SK-N-MC (cell line): ENCODE results near the gene KCNF1.

Source experiments
- DNase-seq: peaks from one replicate; pipeline ENCODE4 v3.0.0-alpha.2; 2011; ENCODE audit warnings: low read depth, low spot score
- H3K27ac ChIP-seq: fragments of 200-600 bp; sonication (generic); 2 replicates; pipeline ENCODE4 v1.5.1; 2016; ENCODE audit warnings: mixed run types
- H3K36me3 ChIP-seq: fragments of 200-600 bp; sonication (generic); 2 replicates; pipeline ENCODE4 v1.6.1; 2017; ENCODE audit warnings: antibody characterized with exemption, low read length, mixed read lengths; ENCODE audit not compliant: insufficient read depth
- H3K4me3 ChIP-seq: fragments of 200-600 bp; sonication (generic); 2 replicates; pipeline ENCODE4 v1.5.1; 2016
- H3K9ac ChIP-seq: fragments of 200-600 bp; sonication (generic); 2 replicates; pipeline ENCODE4 v1.8.0; 2017; ENCODE audit warnings: mixed run types, mixed read lengths; ENCODE audit not compliant: insufficient read length
- H3K9me3 ChIP-seq: fragments of 200-600 bp; sonication (generic); 2 replicates; pipeline ENCODE4 v1.6.1; 2017; ENCODE audit warnings: low read depth, mild to moderate bottlenecking, antibody characterized with exemption, low read length, moderate library complexity, mixed read lengths
- EZH2 ChIP-seq: fragments of 200-600 bp; sonication (generic); IDR thresholded peaks from one replicate; pipeline ENCODE4 v1.6.1; 2017; ENCODE audit warnings: antibody characterized with exemption
- FOXP2 ChIP-seq: optimal IDR thresholded peaks from 2 replicates; pipeline ENCODE3; 2011; ENCODE audit warnings: mild to moderate bottlenecking, moderate library complexity; ENCODE audit not compliant: insufficient read depth; ENCODE audit errors: extremely low read length, control extremely low read depth
- POLR2AphosphoS5 ChIP-seq: IDR thresholded peaks from 2 replicates; pipeline ENCODE4 v1.6.1; 2012; ENCODE audit warnings: mild to moderate bottlenecking, low read depth, low read length, borderline replicate concordance

The KCNF1 gene

GRCh38 chr2:10926191-10926820, 14.6 kb downstream of the KCNF1 start:
- H3K4me3 ChIP-seq, result no peak overlapping the region
- TF ChIP-seq POLR2AphosphoS5 (no peak), FOXP2 (no peak), EZH2 (no peak)
- H3K9ac ChIP-seq, result no peak overlapping the region
- no peaks in the 10 kb centered on the region for H3K36me3 ChIP-seq
- H3K9me3 ChIP-seq, result no peaks in the 10 kb centered on the region
- H3K27ac ChIP-seq, result no peak overlapping the region
- DNase-seq, result no peak

- H3K36me3 ChIP-seq, result no peaks in the 10 kb centered on the region
- no peak overlapping the region for H3K27ac ChIP-seq
- DNase-seq, result no peak
- H3K9ac ChIP-seq, result no peak overlapping the region
- TF ChIP-seq EZH2 (no peak), FOXP2 (no peak), POLR2AphosphoS5 (no peak)
- no peak overlapping the region for H3K4me3 ChIP-seq
- H3K9me3 ChIP-seq, result no peaks in the 10 kb centered on the region
Observed at GRCh38 chr2:10930721-10931516, 19.2 kb downstream of the KCNF1 start.

- H3K4me3 ChIP-seq, result no peak overlapping the region
- H3K9me3 ChIP-seq, result no peaks in the 10 kb centered on the region
- H3K9ac ChIP-seq, result no peak overlapping the region
- no peak for DNase-seq
- no peak for TF ChIP-seq EZH2
- no peak for TF ChIP-seq FOXP2
- no peak for TF ChIP-seq POLR2AphosphoS5
- no peak overlapping the region for H3K27ac ChIP-seq
- H3K36me3 ChIP-seq, result no peaks in the 10 kb centered on the region
Observed at GRCh38 chr2:10931710-10932255, 20.0 kb downstream of the KCNF1 start.

- Histone ChIP-seq H3K9me3 (no peaks in the 10 kb centered on the region), H3K27ac (no peak overlapping the region), H3K4me3 (no peak overlapping the region), H3K36me3 (no peaks in the 10 kb centered on the region), H3K9ac (no peak overlapping the region)
- TF ChIP-seq EZH2 (no peak), POLR2AphosphoS5 (no peak), FOXP2 (no peak)
- DNase-seq, result no peak
Observed at GRCh38 chr2:10932345-10933151, 20.8 kb downstream of the KCNF1 start.

- DNase-seq, result no peak
- H3K4me3 ChIP-seq, result no peak overlapping the region
- no peak overlapping the region for H3K27ac ChIP-seq
- H3K9me3 ChIP-seq, result no peaks in the 10 kb centered on the region
- H3K9ac ChIP-seq, result no peak overlapping the region
- no peaks in the 10 kb centered on the region for H3K36me3 ChIP-seq
- no peak for TF ChIP-seq POLR2AphosphoS5
- TF ChIP-seq FOXP2, result no peak
- no peak for TF ChIP-seq EZH2
Observed at GRCh38 chr2:10933700-10934225, 22.0 kb downstream of the KCNF1 start.

- Histone ChIP-seq H3K36me3 (no peaks in the 10 kb centered on the region), H3K27ac (no peak overlapping the region), H3K9me3 (no peaks in the 10 kb centered on the region), H3K9ac (no peak overlapping the region), H3K4me3 (no peak overlapping the region)
- DNase-seq, result no peak
- TF ChIP-seq POLR2AphosphoS5, result no peak
Observed at GRCh38 chr2:10934308-10934978, 22.7 kb downstream of the KCNF1 start.

- no peaks in the 10 kb centered on the region for H3K36me3 ChIP-seq
- H3K27ac ChIP-seq, result no peak overlapping the region
- DNase-seq, result no peak
- H3K4me3 ChIP-seq, result no peak overlapping the region
- no peaks in the 10 kb centered on the region for H3K9me3 ChIP-seq
- H3K9ac ChIP-seq, result no peak overlapping the region
- TF ChIP-seq FOXP2 (no peak), EZH2 (no peak), POLR2AphosphoS5 (no peak)
Observed at GRCh38 chr2:10934979-10935350, 23.2 kb downstream of the KCNF1 start.

- Histone ChIP-seq H3K27ac (no peak overlapping the region), H3K9me3 (no peaks in the 10 kb centered on the region), H3K9ac (no peak overlapping the region)
Observed at GRCh38 chr2:10935366-10935918, 23.7 kb downstream of the KCNF1 start.

More at GRCh38 chr2:10935366-10935918, 23.7 kb downstream of the KCNF1 start:
- TF ChIP-seq POLR2AphosphoS5, result no peak
- TF ChIP-seq EZH2, result no peak
- no peak for TF ChIP-seq FOXP2
- Histone ChIP-seq H3K4me3 (no peak overlapping the region), H3K36me3 (no peaks in the 10 kb centered on the region)
- no peak for DNase-seq
